Measurements from ENCODE around the gene ANKRD7.
"Not testable (repeated sequence)": the region's sequence is repeated elsewhere in the genome, so short reads cannot be mapped to it uniquely, and the experiment has no call there.

ANKRD7 gene

GRCh38 chr7:118214051-118214832 is 10.3 kb upstream of the ANKRD7 start:
- Mint-ChIP-seq H3K27me3 (peaks cover 23% of the 10 kb centered on the region), H3K4me1 (ENCODE audit: low read depth) (peaks cover 11% of the 10 kb centered on the region), H3K9me3 (no peaks in the 10 kb centered on the region), H3K4me3 (peak overlapping the region; percentile 67), H3K27ac (no peak overlapping the region), H3K36me3 (ENCODE audit: low read depth) (no peaks in the 10 kb centered on the region)
- intact Hi-C loops (cut with micrococcal nuclease): no loop called here

GRCh38 chr7:118214833-118215182 is 9.7 kb upstream of the ANKRD7 start:
- Mint-ChIP-seq H3K27ac (no peak overlapping the region), H3K36me3 (ENCODE audit: low read depth) (no peaks in the 10 kb centered on the region), H3K9me3 (no peaks in the 10 kb centered on the region), H3K4me1 (ENCODE audit: low read depth) (peaks cover 11% of the 10 kb centered on the region), H3K27me3 (peaks cover 23% of the 10 kb centered on the region), H3K4me3 (no peak overlapping the region)
- intact Hi-C loops (cut with micrococcal nuclease): no loop called here

- Mint-ChIP-seq H3K9me3 (no peaks in the 10 kb centered on the region), H3K27ac (no peak overlapping the region), H3K4me1 (ENCODE audit: low read depth) (peaks cover 11% of the 10 kb centered on the region), H3K36me3 (ENCODE audit: low read depth) (no peaks in the 10 kb centered on the region), H3K4me3 (no peak overlapping the region), H3K27me3 (peaks cover 20% of the 10 kb centered on the region)
- intact Hi-C loops (cut with micrococcal nuclease): no loop called here
Measured at GRCh38 chr7:118217210-118217619, 7.3 kb upstream of the ANKRD7 start.

DNA sequence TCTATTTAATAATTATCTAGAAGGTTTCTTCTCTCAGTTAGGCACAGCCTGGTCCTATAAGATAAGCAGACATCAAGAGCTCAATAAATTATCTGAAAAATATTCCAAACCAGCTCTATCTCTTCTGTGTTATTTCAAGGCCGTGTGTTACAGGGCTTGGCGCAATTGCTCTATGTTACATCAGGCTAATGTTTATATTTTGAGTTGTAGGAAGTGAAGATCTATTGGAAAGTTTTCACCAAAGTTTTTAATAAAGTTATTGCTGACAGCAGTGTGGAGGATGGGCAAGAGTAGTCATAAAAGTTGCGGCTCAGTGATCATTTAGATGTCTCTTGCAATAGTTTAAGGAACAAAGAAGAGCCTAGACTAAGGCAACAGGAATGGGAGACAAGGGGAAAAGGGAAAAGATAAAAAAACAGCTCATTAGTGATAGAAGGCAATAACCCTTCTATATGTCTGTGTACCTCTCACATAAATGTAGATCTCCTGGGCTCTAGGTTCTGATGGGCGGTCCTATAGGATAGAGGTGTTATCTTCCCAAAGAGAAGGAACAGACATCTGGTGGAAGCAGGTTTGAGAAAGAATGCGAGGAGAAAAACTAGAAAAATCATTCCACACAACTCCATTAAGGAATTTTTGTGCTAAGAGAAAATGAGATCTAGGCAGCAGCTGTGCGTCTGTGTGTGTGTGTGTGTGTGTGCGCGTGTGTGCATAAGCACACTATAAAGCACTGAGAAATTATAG is 5.9 kb upstream of the ANKRD7 start:
- H3K9me3 Mint-ChIP-seq: no peaks in the 10 kb centered on the region
- intact Hi-C loops (cut with micrococcal nuclease): no loop called here

DNA sequence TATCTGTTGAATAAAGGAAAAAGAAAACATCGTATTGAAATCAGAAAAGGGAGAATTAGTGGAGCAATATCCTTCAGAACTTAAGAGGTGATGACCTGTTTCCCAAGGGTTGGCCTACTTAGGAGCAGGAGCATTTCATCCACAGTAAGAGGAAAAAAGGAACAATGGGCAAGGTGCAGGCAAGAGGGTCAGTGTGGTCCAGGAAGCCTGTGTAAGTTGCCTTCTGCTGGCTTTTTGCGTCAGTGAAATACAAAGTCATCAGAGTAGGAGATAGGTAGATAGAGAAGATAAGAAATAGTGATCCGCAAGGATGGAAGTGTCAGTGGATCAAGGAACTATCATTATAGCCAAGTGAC is 5.4 kb upstream of the ANKRD7 start:
- Mint-ChIP-seq H3K4me3 (no peak overlapping the region), H3K27ac (no peak overlapping the region), H3K4me1 (ENCODE audit: low read depth) (peaks cover 7% of the 10 kb centered on the region), H3K27me3 (peaks cover 13% of the 10 kb centered on the region), H3K36me3 (ENCODE audit: low read depth) (no peaks in the 10 kb centered on the region), H3K9me3 (no peaks in the 10 kb centered on the region)
- intact Hi-C loops (cut with micrococcal nuclease): no loop called here

More for the DNA sequence above, 5.9 kb upstream of the ANKRD7 start:
- H3K4me3 Mint-ChIP-seq: no peak overlapping the region
- H3K4me1 Mint-ChIP-seq (ENCODE audit: low read depth): peaks cover 11% of the 10 kb centered on the region
- no peaks in the 10 kb centered on the region for H3K36me3 Mint-ChIP-seq (ENCODE audit: low read depth)
- no peak overlapping the region for H3K27ac Mint-ChIP-seq
- peaks cover 18% of the 10 kb centered on the region for H3K27me3 Mint-ChIP-seq

DNA sequence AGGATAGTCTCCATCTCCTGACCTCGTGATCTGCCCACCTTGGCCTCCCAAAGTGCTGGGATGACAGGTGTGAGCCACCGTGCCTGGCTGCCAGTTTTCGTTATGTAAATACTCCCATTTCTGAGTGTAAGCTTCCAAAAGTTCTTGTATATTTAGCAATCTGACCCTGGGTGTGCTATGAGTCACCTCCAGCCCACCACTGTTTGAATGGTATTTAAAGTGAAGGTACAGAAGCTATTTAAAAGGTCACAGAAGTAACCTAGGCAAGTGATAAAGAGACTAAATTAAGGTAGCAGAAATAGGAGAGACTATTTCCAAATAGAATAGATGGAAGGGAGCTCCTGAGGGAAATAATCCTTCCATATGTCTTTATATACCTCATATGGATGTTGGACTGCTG is 3.9 kb upstream of the ANKRD7 start:
- Mint-ChIP-seq H3K36me3 (ENCODE audit: low read depth) (no peaks in the 10 kb centered on the region), H3K27ac (no peak overlapping the region), H3K4me1 (ENCODE audit: low read depth) (no peaks in the 10 kb centered on the region), H3K4me3 (no peak overlapping the region), H3K27me3 (peaks cover 5% of the 10 kb centered on the region), H3K9me3 (no peaks in the 10 kb centered on the region)
- intact Hi-C loops (cut with micrococcal nuclease): no loop called here

DNA sequence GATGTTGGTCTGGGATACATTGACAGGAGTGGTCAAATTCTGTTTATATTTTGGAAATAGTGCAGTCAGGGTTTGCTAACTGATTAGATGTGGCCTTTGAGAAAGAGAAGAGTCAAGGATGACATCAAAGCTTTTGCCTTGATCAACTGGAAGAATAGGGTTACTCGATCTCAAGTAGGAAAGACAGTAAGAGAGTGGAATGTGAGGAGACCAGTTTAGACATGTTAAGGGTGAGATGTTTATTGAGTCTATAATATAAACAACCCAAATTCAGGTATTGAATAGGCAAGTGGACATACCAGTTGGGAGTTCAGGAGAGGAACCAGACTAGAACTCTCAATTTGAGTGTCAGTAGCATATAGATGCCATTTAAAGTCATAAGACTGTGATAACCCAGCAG is 1.9 kb upstream of the ANKRD7 start:
- intact Hi-C loops (cut with micrococcal nuclease): no loop called here
- Mint-ChIP-seq H3K4me1 (ENCODE audit: low read depth) (no peaks in the 10 kb centered on the region), H3K36me3 (ENCODE audit: low read depth) (no peaks in the 10 kb centered on the region), H3K27me3 (peaks cover 3% of the 10 kb centered on the region), H3K9me3 (no peaks in the 10 kb centered on the region), H3K27ac (no peak overlapping the region), H3K4me3 (no peak overlapping the region)

DNA sequence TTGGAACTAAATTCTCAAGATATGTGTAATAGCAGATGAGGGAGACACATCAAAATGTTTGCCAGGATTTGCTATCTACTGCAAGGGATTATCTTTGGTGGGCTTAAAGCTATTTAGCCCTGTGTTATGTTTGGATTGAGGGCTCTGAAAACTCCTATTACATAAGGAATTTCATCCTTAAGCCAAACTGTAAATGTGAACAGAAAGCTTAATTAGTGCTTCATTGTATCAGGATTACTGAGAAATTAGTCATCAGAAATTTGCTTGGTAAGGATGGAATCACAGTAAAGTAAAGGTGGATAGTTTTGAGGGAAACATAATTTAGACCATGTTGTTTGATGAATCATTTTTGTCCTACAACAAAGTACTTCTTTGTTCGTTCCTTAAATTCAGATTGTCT is 8.3 kb downstream of the ANKRD7 start:
- no peaks in the 10 kb centered on the region for H3K4me1 Mint-ChIP-seq (ENCODE audit: low read depth)
- intact Hi-C loops (cut with micrococcal nuclease): no loop called here
- H3K27me3 Mint-ChIP-seq: peaks cover 2% of the 10 kb centered on the region
- no peaks in the 10 kb centered on the region for H3K9me3 Mint-ChIP-seq
- H3K4me3 Mint-ChIP-seq: no peak overlapping the region
- H3K27ac Mint-ChIP-seq: no peak overlapping the region
- H3K36me3 Mint-ChIP-seq (ENCODE audit: low read depth): no peaks in the 10 kb centered on the region

DNA sequence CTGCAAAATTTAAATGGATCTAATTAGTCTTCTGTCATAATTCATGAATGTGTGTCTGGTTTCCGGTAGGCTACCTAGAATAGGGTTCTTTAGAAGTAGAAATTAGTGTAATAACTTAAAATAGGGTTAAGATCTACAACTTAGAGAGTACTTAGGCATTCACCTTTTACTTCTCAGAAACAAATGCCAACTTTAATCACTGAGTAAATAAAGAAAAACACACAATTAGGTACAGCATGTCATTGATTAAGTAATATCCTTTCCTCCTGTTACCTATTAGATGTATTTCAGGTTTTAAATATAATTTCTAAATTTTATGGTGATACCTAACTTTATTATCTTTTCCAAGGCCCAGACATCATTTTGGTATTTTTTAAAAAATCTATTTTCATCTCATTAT is 9.3 kb downstream of the ANKRD7 start:
- Mint-ChIP-seq H3K4me3 (no peak overlapping the region), H3K9me3 (no peaks in the 10 kb centered on the region), H3K4me1 (ENCODE audit: low read depth) (no peaks in the 10 kb centered on the region), H3K27me3 (peaks cover 2% of the 10 kb centered on the region), H3K36me3 (ENCODE audit: low read depth) (no peaks in the 10 kb centered on the region), H3K27ac (no peak overlapping the region)
- intact Hi-C loops (cut with micrococcal nuclease): no loop called here

GRCh38 chr7:118239014-118239413 is 14.5 kb downstream of the ANKRD7 start:
- H3K4me1 Mint-ChIP-seq (ENCODE audit: low read depth): no peaks in the 10 kb centered on the region
- no peak overlapping the region for H3K27ac Mint-ChIP-seq
- H3K4me3 Mint-ChIP-seq: no peak overlapping the region
- H3K36me3 Mint-ChIP-seq (ENCODE audit: low read depth): no peaks in the 10 kb centered on the region
- H3K9me3 Mint-ChIP-seq: no peaks in the 10 kb centered on the region
- H3K27me3 Mint-ChIP-seq: no peaks in the 10 kb centered on the region
- intact Hi-C loops (cut with micrococcal nuclease): no loop called here

DNA sequence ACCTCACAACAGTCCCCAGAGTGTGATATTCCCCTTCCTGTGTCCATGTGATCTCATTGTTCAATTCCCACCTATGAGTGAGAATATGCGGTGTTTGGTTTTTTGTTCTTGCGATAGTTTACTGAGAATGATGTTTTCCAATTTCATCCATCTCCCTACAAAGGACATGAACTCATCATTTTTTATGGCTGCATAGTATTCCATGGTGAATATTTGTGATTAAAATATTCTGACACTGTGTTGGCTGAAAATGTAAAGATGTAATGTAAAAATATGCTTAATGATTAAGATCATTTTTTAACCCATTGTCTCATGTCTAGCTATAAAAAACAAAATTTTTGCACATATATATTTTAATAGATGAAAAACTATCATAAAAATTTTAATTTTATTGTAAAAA is 15.8 kb downstream of the ANKRD7 start:
- H3K9me3 Mint-ChIP-seq; intact Hi-C loops (cut with micrococcal nuclease); H3K36me3 Mint-ChIP-seq (ENCODE audit: low read depth); H3K4me1 Mint-ChIP-seq (ENCODE audit: low read depth); H3K27me3 Mint-ChIP-seq; H3K4me3 Mint-ChIP-seq; H3K27ac Mint-ChIP-seq: not testable (repeated sequence)

- Mint-ChIP-seq H3K4me3 (no peak overlapping the region), H3K36me3 (ENCODE audit: low read depth) (no peaks in the 10 kb centered on the region), H3K4me1 (ENCODE audit: low read depth) (no peaks in the 10 kb centered on the region), H3K9me3 (no peaks in the 10 kb centered on the region), H3K27ac (no peak overlapping the region), H3K27me3 (peaks cover 2% of the 10 kb centered on the region)
- intact Hi-C loops (cut with micrococcal nuclease): no loop called here
Measured at GRCh38 chr7:118243695-118244094, 19.2 kb downstream of the ANKRD7 start.

DNA sequence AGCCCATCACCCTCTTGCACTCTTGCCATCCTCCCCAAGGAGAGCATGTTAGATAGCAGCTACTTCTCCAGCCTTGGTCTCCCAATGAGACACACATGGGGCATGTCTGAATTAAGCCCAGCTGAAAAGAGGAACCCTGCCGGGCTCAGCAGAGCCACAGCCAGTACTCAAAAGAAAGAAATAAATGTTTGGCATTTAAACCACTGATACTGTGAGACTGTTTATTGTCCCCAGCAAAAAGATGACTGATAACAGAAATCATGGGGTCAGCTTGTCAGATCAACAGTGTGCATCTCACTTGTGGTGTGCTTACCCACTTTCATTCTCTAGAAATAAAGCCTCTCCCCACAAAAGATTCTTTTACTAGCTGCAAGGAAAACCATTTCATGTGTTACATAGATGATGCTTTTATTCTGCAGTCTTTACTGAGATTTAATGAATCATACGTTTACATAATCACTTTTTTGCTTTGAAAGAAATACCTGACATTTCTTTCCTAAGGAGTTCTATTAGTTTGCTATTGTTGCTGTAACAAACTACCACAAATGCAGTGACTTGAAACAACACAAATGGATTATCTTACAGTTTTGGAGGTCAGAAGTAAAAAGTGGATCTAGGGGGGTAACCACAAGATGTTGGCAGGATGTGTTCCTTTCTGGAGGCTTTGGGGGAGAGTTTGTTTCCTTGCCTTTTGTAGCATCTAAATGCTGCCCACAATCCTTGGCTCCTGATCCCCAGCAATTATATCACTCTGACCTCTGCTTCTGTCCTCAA is 20.9 kb downstream of the ANKRD7 start:
- H3K27me3 Mint-ChIP-seq: peaks cover 2% of the 10 kb centered on the region
- no peaks in the 10 kb centered on the region for H3K9me3 Mint-ChIP-seq
- no peaks in the 10 kb centered on the region for H3K36me3 Mint-ChIP-seq (ENCODE audit: low read depth)
- intact Hi-C loops (cut with micrococcal nuclease): no loop called here
- H3K4me1 Mint-ChIP-seq (ENCODE audit: low read depth): no peaks in the 10 kb centered on the region
- no peak overlapping the region for H3K27ac Mint-ChIP-seq
- H3K4me3 Mint-ChIP-seq: no peak overlapping the region

GRCh38 chr7:118250860-118251494 is 26.5 kb downstream of the ANKRD7 start:
- intact Hi-C loops (cut with micrococcal nuclease): no loop called here
- Mint-ChIP-seq H3K27me3 (peaks cover 7% of the 10 kb centered on the region), H3K4me1 (ENCODE audit: low read depth) (no peaks in the 10 kb centered on the region), H3K27ac (no peak overlapping the region), H3K4me3 (no peak overlapping the region), H3K36me3 (ENCODE audit: low read depth) (no peaks in the 10 kb centered on the region), H3K9me3 (no peaks in the 10 kb centered on the region)

Data from dendritic cell treated with granulocyte-macrophage colony-stimulating factor and Interleukin-4, amounts not matched to agents 40 ng/mL and 50 ng/mL, for 4 days (primary cell).